ENCODE results near the gene SPG21. TPM values are rescaled to one million over a fixed set of nuclear protein-coding genes. Genes with fewer than 3 reads are reported as not detected.

SPG21 gene
- polyA plus RNA-seq, 1 donor (not counting 4 experiments of a cell fraction or from before 2014, with no cell fraction given): 62.9 TPM

DNA sequence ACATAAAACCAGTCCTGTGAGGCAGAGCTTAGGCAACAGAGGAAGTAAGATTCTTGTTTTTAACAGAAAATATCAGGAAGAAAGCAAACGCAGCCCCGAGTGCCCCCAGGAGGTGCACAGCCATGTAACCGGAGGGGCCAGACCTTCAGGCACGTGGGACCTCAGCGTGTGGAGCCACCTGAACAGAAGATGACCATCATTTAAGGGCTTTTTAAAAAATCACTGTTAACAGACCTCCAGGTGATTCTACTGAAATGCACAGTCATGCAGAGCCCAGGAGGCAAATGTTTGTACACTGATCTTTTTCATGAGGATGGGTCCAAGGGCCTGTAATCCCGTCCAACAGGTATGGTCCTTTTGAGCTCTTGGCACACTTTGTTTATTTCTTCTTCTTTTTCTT is 38.8 kb downstream of the SPG21 start:
- H3K36me3 ChIP-seq (ENCODE audit: control insufficient read depth in 2 of 2, extremely low read depth in 1 of 2, insufficient read depth in 2 of 2, low read length in 2 of 2): peaks cover 2 to 4% of the 10 kb centered on the region in 2 experiments
- no peaks in the 10 kb centered on the region for H3K9me3 ChIP-seq (ENCODE audit: control insufficient read depth, low read depth, low read length)
- no peaks in the 10 kb centered on the region for H4K20me1 ChIP-seq (ENCODE audit: control insufficient read depth, extremely low read depth, insufficient read depth, low read length)
- DNase-seq (ENCODE audit: low read depth, low spot score) (no peak), FAIRE-seq (no peak)
- TF ChIP-seq CTCF (optimal IDR thresholded peaks at IDR 0.05 in 1 of 3, IDR thresholded peaks at IDR 0.05 in 1 of 3, conservative IDR thresholded peaks at IDR 0.05 in 1 of 3; ENCODE audit: extremely low read depth in 1 of 3, insufficient read depth in 2 of 3, low read length in 3 of 3) (no peak), EZH2 (IDR thresholded peaks at IDR 0.05; ENCODE audit: low read length) (no peak)
- H3K27ac ChIP-seq (ENCODE audit: control insufficient read depth, insufficient read depth, low read length): no peak overlapping the region
- no peak overlapping the region for H2AFZ ChIP-seq (ENCODE audit: control insufficient read depth, low read length)
- dilution Hi-C loops (cut with MboI; ENCODE audit: extremely low pct_ligation_motif_present, low sequenced_read_pairs): no loop called here
- H3K79me2 ChIP-seq (ENCODE audit: control insufficient read depth, insufficient read depth, low read length): no peaks in the 10 kb centered on the region
- H3K4me3 ChIP-seq (ENCODE audit: control insufficient read depth in 2 of 3, extremely low read depth in 1 of 3, insufficient read depth in 2 of 3, low read depth in 1 of 3, low read length in 3 of 3): no peak overlapping the region
- no peaks in the 10 kb centered on the region for H3K4me1 ChIP-seq (ENCODE audit: control insufficient read depth, extremely low read depth, insufficient read depth, low read length)
- H3K4me2 ChIP-seq (ENCODE audit: control insufficient read depth, extremely low read depth, insufficient read depth, low read depth, low read length): no peak overlapping the region
- no peaks in the 10 kb centered on the region for H3K9me1 ChIP-seq (ENCODE audit: control insufficient read depth, extremely low read depth, insufficient read depth, low read length)
- no peak overlapping the region for H3K9ac ChIP-seq (ENCODE audit: control insufficient read depth, extremely low read depth, insufficient read depth, low read length)
- H3K27me3 ChIP-seq (ENCODE audit: control insufficient read depth, extremely low read depth, insufficient read depth, low read length): no peaks in the 10 kb centered on the region

GRCh38 chr15:64949383-64950186 is 40.1 kb downstream of the SPG21 start:
- FAIRE-seq (no peak), DNase-seq (ENCODE audit: low read depth, low spot score) (no peak)
- no peaks in the 10 kb centered on the region for H4K20me1 ChIP-seq (ENCODE audit: control insufficient read depth, extremely low read depth, insufficient read depth, low read length)
- H3K36me3 ChIP-seq (ENCODE audit: control insufficient read depth in 2 of 2, extremely low read depth in 1 of 2, insufficient read depth in 2 of 2, low read length in 2 of 2): no peaks in the 10 kb centered on the region
- no peaks in the 10 kb centered on the region for H3K27me3 ChIP-seq (ENCODE audit: control insufficient read depth, extremely low read depth, insufficient read depth, low read length)
- H3K4me2 ChIP-seq (ENCODE audit: control insufficient read depth, extremely low read depth, insufficient read depth, low read depth, low read length): no peak overlapping the region
- TF ChIP-seq CTCF (optimal IDR thresholded peaks at IDR 0.05 in 1 of 3, IDR thresholded peaks at IDR 0.05 in 1 of 3, conservative IDR thresholded peaks at IDR 0.05 in 1 of 3; ENCODE audit: extremely low read depth in 1 of 3, insufficient read depth in 2 of 3, low read length in 3 of 3) (no peak), EZH2 (IDR thresholded peaks at IDR 0.05; ENCODE audit: low read length) (no peak)
- H3K79me2 ChIP-seq (ENCODE audit: control insufficient read depth, insufficient read depth, low read length): no peaks in the 10 kb centered on the region
- no peak overlapping the region for H3K9ac ChIP-seq (ENCODE audit: control insufficient read depth, extremely low read depth, insufficient read depth, low read length)
- H3K4me1 ChIP-seq (ENCODE audit: control insufficient read depth, extremely low read depth, insufficient read depth, low read length): no peaks in the 10 kb centered on the region
- H3K9me1 ChIP-seq (ENCODE audit: control insufficient read depth, extremely low read depth, insufficient read depth, low read length): no peaks in the 10 kb centered on the region
- H3K9me3 ChIP-seq (ENCODE audit: control insufficient read depth, low read depth, low read length): no peaks in the 10 kb centered on the region
- no peak overlapping the region for H3K27ac ChIP-seq (ENCODE audit: control insufficient read depth, insufficient read depth, low read length)
- no peak overlapping the region for H3K4me3 ChIP-seq (ENCODE audit: control insufficient read depth in 2 of 3, extremely low read depth in 1 of 3, insufficient read depth in 2 of 3, low read depth in 1 of 3, low read length in 3 of 3)
- H2AFZ ChIP-seq (ENCODE audit: control insufficient read depth, low read length): no peak overlapping the region
- dilution Hi-C loops (cut with MboI; ENCODE audit: extremely low pct_ligation_motif_present, low sequenced_read_pairs): no loop called here
